Skin of body (tissue), 2 donors: ENCODE measurements around the gene INO80E. TPM values are rescaled to one million over a fixed set of nuclear protein-coding genes. Genes with fewer than 3 reads are reported as not detected.

Experiments
- DNase-seq: peaks from one replicate; lab custom pipeline; 2025; lab: John Stamatoyannopoulos, UW
- total RNA-seq: library from RNA; depleted of rRNA; stranded (reverse); fragments of >200 nt; gene quantifications from one replicate; pipeline ENCODE4 v1.2.3, GENCODE V29; 2014

INO80E gene
- total RNA-seq, 1 donor from 2014 or later, result 22.3 TPM

GRCh38 chr16:29975134-29975538, 20.9 kb upstream of the INO80E start:
- no peak for DNase-seq

GRCh38 chr16:29975811-29976511, 20.1 kb upstream of the INO80E start:
- DNase-seq, result no peak

- no peak for DNase-seq
These were observed 18.8 kb upstream of the INO80E start for GRCh38 chr16:29977063-29977825.

- no peak for DNase-seq
These were observed 18.0 kb upstream of the INO80E start for GRCh38 chr16:29978081-29978480.

GRCh38 chr16:29978564-29979270, 17.3 kb upstream of the INO80E start:
- DNase-seq, result no peak

- no peak for DNase-seq
These were observed 13.3 kb upstream of the INO80E start for GRCh38 chr16:29982560-29983419.

- no peak for DNase-seq
These were observed 12.5 kb upstream of the INO80E start for GRCh38 chr16:29983420-29984136.

- no peak for DNase-seq
These were observed 11.8 kb upstream of the INO80E start for GRCh38 chr16:29984137-29984763.

GRCh38 chr16:29984764-29985147, 11.3 kb upstream of the INO80E start:
- DNase-seq, result no peak

GRCh38 chr16:29985271-29985811, 10.7 kb upstream of the INO80E start:
- DNase-seq, result no peak

- DNase-seq, result no peak
These were observed 9.8 kb upstream of the INO80E start for GRCh38 chr16:29986231-29986630.

- DNase-seq, result no peak
These were observed 9.1 kb upstream of the INO80E start for GRCh38 chr16:29986931-29987330.

GRCh38 chr16:29987371-29988085, 8.5 kb upstream of the INO80E start:
- DNase-seq, result no peak

GRCh38 chr16:29988346-29989075, 7.5 kb upstream of the INO80E start:
- DNase-seq, result no peak

- DNase-seq, result no peak
These were observed 6.8 kb upstream of the INO80E start for GRCh38 chr16:29989111-29989858.

- no peak for DNase-seq
These were observed 6.0 kb upstream of the INO80E start for GRCh38 chr16:29990034-29990433.

GRCh38 chr16:29990883-29991570, 5.0 kb upstream of the INO80E start:
- DNase-seq, result no peak
